ENCODE data around the gene P2RX3. TPM values are rescaled to one million over a fixed set of nuclear protein-coding genes. Genes with fewer than 3 reads are reported as not detected.

Gene P2RX3
- total RNA-seq, 1 experiment from 2014 or later, result 0.15 TPM

DNA sequence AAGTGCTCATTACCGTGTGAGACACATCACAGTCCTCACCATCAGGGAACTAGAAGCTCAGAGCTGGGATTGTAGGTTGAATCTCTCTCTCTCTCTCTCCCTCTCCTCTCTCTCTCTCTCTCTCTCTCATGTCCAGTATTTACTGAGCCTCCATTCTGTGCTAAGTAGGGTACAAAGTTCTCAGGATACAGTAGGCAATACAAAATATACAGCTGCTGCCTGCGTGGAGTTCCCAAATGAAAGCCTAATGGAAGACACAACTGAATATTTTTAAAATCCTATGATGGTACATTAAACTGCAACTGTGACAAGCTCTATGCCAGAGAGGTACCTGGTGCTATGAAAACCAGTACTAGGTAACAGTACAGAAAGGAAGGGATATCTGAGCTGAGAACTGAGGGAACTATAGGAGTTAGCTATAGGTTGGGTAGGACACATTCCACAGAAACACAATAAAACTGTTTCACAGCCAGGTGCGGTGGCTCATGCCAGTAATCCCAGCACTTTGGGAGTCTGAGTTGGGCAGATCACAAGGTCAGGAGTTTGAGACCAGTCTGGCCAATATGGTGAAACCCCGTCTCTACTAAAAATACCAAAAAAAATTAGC lies 61.9 kb downstream of the P2RX3 start:
- Histone ChIP-seq H4K8ac (replicated peaks; ENCODE audit: insufficient read length, low read depth, low read length) (no peak overlapping the region), H3K4me2 (ENCODE audit: insufficient read depth, insufficient read length, low read length) (no peak overlapping the region), H2BK5ac (ENCODE audit: insufficient read length, low read length) (no peak overlapping the region), H2AFZ (ENCODE audit: low read length) (no peak overlapping the region), H3K79me2 (ENCODE audit: insufficient read depth, low read length) (no peaks in the 10 kb centered on the region), H4K91ac (ENCODE audit: insufficient read length, low read depth, low read length) (no peak overlapping the region), H3K27me3 (ENCODE audit: insufficient read depth, low read length) (no peaks in the 10 kb centered on the region), H3K79me1 (ENCODE audit: insufficient read depth, low read depth, low read length, poor library complexity, severe bottlenecking) (no peaks in the 10 kb centered on the region), H4K5ac (ENCODE audit: insufficient read length, low read depth, low read length) (no peak overlapping the region), H3K18ac (ENCODE audit: insufficient read length, low read depth, low read length) (no peak overlapping the region), H2BK12ac (ENCODE audit: insufficient read length, low read depth, low read length) (no peak overlapping the region), H2BK20ac (ENCODE audit: low read depth, low read length, poor library complexity, severe bottlenecking) (no peak overlapping the region), H3K14ac (ENCODE audit: insufficient read depth, low read length) (no peak overlapping the region), H3K23me2 (ENCODE audit: insufficient read length, low read depth, low read length, poor library complexity, severe bottlenecking) (no peaks in the 10 kb centered on the region), H3K4me1 (ENCODE audit: insufficient read depth, low read length) (no peaks in the 10 kb centered on the region), H2AK5ac (ENCODE audit: insufficient read length, low read length) (no peak overlapping the region), H3K4ac (ENCODE audit: low read depth, low read length) (no peak overlapping the region), H3T11ph (ENCODE audit: low read length) (no peak overlapping the region), H4K20me1 (ENCODE audit: control insufficient read depth, insufficient read depth, insufficient read length) (no peaks in the 10 kb centered on the region), H3K9ac (ENCODE audit: extremely low read depth, insufficient read length, low read length) (no peak overlapping the region), H2BK120ac (ENCODE audit: low read depth, low read length, poor library complexity, severe bottlenecking) (no peak overlapping the region), H3K9me3 (ENCODE audit: control insufficient read depth, low read depth, low read length) (no peaks in the 10 kb centered on the region), H3K56ac (ENCODE audit: insufficient read length, low read depth, low read length) (no peak overlapping the region), H2BK15ac (ENCODE audit: low read depth, low read length) (no peak overlapping the region), H3K27ac (ENCODE audit: insufficient read length, low read depth, low read length) (no peak overlapping the region), H3K23ac (ENCODE audit: insufficient read length, low read depth, low read length) (no peak overlapping the region)
- TF ChIP-seq, protein P1, sequence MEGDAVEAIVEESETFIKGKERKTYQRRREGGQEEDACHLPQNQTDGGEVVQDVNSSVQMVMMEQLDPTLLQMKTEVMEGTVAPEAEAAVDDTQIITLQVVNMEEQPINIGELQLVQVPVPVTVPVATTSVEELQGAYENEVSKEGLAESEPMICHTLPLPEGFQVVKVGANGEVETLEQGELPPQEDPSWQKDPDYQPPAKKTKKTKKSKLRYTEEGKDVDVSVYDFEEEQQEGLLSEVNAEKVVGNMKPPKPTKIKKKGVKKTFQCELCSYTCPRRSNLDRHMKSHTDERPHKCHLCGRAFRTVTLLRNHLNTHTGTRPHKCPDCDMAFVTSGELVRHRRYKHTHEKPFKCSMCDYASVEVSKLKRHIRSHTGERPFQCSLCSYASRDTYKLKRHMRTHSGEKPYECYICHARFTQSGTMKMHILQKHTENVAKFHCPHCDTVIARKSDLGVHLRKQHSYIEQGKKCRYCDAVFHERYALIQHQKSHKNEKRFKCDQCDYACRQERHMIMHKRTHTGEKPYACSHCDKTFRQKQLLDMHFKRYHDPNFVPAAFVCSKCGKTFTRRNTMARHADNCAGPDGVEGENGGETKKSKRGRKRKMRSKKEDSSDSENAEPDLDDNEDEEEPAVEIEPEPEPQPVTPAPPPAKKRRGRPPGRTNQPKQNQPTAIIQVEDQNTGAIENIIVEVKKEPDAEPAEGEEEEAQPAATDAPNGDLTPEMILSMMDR (conservative IDR thresholded peaks at IDR 0.05), result no peak
- no peak overlapping the region for H3K27ac Mint-ChIP-seq
- no peak overlapping the region for H3K4me3 Mint-ChIP-seq
- no peaks in the 10 kb centered on the region for H3K4me1 Mint-ChIP-seq
- no peaks in the 10 kb centered on the region; a peak in 1 of 5 replicates for H3K9me3 Mint-ChIP-seq
- WGBS (ENCODE audit: extremely low coverage, insufficient read length, low lambda C conversion rate), result no CpG with 5 or more reads among the region's 4 CpGs
- no peak for DNase-seq
- no peaks in the 10 kb centered on the region for H3K36me3 Mint-ChIP-seq (ENCODE audit: insufficient read depth in 1 of 3, low read depth in 3 of 3)
- H3K27me3 Mint-ChIP-seq (ENCODE audit: low read depth), result peaks cover 3% of the 10 kb centered on the region; the same call in 1 of the 2 replicates

Measured in H9 (cell line).